GM12891 (cell line): ENCODE measurements around the gene SEC24B.

Experiments used
- POLR2A ChIP-seq: IDR thresholded peaks from 2 replicates; pipeline ENCODE4 v1.6.1; 2011; ENCODE audit warnings: low read depth, low read length, control low read depth
- POLR2AphosphoS5 ChIP-seq: IDR thresholded peaks from 2 replicates; pipeline ENCODE4 v1.6.1; 2011; ENCODE audit warnings: low read depth, low read length, control low read depth
- SPI1 ChIP-seq: IDR thresholded peaks from 2 replicates; pipeline ENCODE4 v1.6.1; 2011; ENCODE audit warnings: low read depth, low read length, control low read depth

DNA sequence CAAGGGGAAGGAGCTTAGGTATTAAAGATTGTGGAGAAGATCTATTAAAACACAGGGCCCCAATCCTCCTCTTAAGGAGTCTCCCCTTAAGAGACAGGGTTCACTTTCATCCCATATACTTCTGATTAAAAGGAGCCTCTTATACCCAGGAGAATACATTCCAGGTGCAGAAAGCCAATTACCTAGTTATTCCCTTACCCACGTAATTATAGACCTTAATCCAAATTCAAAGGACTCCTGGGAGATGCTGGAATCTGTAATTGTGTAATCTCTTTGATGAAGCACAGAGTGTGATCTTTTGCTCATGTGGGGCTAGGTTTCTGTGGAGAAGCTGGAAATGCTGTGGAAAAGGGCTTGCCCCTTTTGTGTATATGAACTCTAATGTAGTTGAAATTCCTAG, 1.4 kb upstream of the SEC24B start:
- TF ChIP-seq SPI1, result no peak
- no peak for TF ChIP-seq POLR2A
- TF ChIP-seq POLR2AphosphoS5, result no peak
